HG03442 (cell line): ENCODE results near the gene VDR.

Experiments
- ATAC-seq: cut with Tn5 transposase; IDR thresholded peaks from one replicate; pipeline ENCODE4 v1.9.1; 2021; ENCODE audit warnings: mild to moderate bottlenecking, moderate library complexity; ENCODE audit not compliant: unreplicated experiment

Gene VDR

DNA sequence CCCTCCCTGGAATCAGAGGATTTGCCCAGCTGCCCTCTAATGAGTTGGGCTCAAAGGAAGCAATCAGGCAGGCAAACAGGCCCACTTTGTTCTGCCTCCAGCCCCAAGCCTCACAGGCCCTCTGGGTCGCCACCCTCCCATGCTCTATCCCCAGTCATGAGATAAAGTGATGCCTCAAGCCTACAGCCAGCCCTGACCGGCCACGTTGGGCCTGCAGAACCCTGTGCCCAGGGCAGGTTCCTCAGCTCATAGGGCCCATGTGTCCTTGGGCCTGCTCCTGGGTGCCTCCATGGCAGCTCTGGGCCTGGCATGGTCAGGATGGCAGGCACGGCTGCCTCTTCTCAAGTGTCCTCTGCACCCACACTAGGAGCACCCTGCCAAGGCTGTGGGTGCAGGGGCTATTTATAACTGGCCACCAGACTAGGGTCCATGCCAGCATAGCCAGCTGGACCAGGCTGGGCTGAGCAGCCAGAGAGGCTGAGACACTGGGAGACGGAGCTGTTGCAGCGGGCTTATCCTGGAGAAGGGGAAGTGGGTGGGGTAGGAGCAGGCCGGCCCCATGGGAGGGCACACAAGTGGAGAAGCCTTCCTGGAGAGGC, 105.3 kb downstream of the VDR start:
- ATAC-seq: no peak

DNA sequence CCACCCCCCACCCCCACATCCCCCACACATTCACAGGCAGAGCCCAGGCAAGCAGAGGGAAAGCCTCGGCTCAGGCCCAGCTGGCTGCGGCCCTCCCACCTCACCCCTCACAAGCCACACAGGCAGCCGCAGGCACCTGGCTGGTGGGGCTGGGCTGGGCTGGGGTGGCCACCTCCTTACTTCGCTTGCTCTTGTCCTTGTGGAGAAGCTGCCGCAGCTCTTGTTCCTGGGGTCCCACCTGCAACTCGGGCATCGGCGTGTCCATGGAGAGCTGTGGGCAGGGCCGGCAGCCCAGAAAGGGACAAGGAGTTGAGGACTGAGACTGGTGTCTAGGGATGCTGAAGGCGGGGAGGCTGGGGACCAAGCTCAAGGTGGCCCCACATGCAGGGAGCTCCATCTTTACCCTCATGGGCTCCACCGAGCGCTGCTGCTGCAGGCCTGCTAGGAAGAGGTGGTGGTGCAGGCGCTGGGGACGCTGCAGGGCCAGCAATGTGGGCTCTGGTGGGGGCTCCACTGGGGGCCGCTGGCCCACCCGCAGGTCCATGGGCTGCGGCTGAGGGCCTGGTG, 106.3 kb downstream of the VDR start:
- ATAC-seq: no peak

DNA sequence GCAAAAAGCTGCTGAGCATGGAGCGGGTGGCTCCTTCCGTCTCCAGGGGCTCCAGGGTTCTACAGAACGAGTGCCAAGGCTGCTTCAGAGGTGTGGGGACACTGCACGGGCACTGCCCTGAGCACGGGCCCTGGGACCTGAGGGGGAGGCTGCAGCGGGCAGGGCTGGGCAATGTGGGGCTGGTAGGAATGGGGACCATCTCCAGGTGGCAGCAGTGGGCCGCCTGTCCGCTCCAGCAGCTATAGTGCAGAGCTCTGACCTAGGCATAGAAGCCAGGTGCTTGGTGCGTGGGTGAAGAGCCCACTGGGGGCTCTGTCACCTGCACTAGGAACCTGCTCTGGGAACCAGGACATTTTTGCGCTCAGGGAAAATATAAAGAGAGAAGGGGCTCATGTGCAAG, 107.4 kb downstream of the VDR start:
- ATAC-seq: peak; percentile 74

DNA sequence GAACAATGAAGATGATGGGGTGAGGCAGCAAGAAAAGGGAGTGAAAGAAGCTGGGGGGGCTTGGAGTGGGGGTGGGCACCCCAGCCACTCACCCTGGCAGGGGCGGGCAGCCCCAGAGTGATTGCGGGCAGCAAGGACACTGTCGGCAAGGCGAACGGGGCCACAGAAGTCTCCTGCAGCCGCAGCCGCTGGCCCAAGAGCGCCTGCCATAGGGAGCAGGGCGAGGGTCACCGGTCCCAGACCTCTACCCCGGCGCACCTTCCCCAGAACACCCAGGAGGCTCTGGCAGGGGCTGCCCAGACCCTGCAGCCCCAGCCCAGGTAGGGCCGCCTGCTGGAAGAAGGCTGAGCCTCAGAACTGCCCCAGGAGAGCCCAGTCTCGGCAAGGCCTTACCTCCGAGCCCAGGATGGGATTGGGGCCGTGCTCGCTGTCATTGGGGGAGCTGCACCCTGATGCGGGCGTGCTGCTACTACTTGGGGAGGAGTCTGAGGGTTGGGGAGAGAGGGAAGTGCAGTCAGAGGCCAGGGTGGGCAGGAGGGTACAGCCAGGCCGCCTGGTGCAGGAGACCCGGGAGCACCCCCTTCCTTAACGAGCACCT, 108.9 kb downstream of the VDR start:
- no peak for ATAC-seq

DNA sequence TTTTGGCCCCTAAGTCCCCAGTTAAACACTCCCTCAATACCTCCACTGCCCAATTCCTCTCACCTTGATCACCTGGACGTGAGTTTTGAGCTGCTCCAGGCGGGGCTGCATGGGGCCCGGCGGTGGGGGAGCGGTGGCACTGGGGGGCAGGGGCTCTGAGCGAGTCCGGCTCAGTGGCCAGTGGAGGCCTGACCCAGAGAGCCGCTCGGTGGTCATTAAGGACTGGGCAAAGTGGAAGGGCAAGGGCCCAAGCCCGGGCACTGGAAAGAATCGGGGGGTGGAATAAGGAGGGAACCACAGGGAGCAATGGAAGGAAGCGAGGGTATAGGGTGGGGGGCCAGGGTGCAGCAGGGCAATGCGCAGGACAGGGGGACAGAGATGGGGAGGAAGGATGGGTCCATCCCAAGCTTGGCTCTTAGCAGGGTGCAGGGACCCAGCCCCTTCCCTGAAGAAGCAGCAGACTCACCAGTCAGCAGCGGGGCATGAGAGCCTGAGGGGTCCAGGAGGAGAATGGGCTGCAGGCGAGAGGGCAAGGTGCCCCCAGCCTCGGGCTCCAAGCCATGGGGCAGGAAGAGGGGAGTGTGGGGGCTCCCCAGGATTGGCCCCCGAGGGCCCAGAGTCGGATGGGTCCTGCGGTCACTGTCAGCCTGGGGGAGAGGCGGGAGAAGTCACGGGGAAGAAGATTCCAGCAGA, 109.5 kb downstream of the VDR start:
- no peak for ATAC-seq

DNA sequence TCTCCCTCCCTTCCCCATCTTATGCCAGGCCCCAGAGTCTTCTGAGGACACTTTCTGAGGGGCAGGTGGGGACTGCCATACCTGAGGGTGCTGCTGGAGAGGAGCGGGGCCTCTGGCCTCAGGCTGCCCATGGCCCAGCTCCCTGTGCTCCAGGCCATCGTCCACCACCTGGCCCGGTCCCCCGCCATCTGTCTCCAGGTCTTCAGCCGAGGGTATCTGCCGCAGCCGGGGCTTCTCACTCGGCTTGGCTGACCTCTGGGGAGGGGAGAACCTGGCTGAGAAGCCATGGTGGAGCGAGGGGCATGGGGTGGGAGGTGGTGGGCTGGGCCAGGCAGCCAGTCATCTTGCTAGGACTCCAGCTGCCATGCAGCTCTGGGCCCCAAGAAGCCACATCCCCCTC, 110.1 kb downstream of the VDR start:
- no peak for ATAC-seq

DNA sequence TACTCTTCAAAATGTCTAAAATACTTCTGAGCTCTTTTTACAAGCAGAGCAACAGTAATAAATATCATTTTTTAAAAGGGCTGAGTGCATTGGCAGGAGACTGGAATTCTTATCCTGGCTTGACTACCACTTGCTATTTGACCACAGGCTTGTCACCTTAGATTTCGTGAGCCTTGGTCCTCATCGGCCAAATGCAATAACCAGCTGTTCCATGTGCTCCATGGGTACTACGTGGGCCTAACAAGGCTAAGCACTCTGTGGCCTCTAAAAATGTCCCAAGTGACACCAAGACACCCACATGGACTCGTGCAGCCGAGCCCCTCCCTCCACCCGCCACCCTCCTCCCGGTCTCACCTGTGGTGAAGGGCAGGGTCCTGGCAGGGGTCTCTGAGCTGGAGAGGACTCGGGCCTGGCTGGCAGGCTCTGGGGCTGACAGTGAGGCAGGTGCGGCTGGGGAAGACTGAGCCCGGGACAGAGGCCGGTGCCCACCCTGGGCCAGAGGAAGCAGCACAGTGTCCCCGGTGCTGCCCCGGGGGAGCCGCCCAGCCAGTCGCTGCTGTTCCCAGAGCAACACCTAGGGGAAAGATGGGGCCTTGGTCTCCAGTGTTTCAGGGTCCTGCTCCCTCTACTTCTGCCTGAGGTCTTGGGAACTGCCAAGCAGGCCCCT, 111.6 kb downstream of the VDR start:
- no peak for ATAC-seq

DNA sequence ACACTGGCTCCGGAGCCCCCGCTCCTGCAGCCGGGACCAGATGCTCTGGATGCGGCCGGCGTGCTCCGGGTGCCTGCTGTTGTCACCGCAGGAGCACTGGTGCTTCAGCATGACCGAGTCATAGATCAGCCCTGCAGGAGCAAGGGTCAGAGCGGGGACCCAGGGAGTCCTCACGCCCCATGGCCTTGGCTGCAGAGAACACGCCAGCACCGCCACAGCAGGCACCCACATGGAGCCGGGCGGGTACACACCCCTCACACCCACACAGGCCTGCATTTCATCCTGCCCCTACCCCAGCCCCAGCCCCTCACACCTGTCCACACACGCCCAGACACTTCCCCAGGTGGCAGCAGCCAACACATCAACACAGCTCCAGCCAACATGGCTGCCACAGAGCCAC, 112.9 kb downstream of the VDR start:
- ATAC-seq: no peak
